Thyroid gland (tissue), 4 donors: ENCODE results near the gene CFAP221. TPM values are rescaled to one million over a fixed set of nuclear protein-coding genes. Genes with fewer than 3 reads are reported as not detected.
A peak's percentile ranks its signal among the peaks of the same experiment; 100 is the strongest.

Experiments
- DNase-seq, 2 donors: peaks; one replicate each; pipeline ENCODE4 v3.0.0-alpha.2; 2019
- H3K27ac ChIP-seq, 3 donors: fragments of 200-600 bp; sonication (generic); 1 replicate in 2 of 3; 2 replicates in 1 of 3; pipeline ENCODE4 v1.5.1; 2016 to 2019; ENCODE audit warnings: mild to moderate bottlenecking in 1 of 3, moderate library complexity in 1 of 3
- H3K27me3 ChIP-seq: fragments of 200-600 bp; sonication (generic); one replicate; pipeline ENCODE4 v1.5.1; 2019
- H3K36me3 ChIP-seq, 2 donors: fragments of 200-600 bp; sonication (generic); one replicate each; pipeline ENCODE4 v1.5.1; 2016 to 2019
- H3K4me1 ChIP-seq, 2 donors: fragments of 200-600 bp; sonication (generic); one replicate each; pipeline ENCODE4 v1.5.1; 2017 to 2019
- H3K4me3 ChIP-seq, 3 donors: fragments of 200-600 bp; sonication (generic); replicated peaks in 1 of 3; 1 replicate in 2 of 3; 2 replicates in 1 of 3; pipeline ENCODE4 v1.5.1; 2016; ENCODE audit warnings: mild to moderate bottlenecking in 1 of 3
- H3K9me3 ChIP-seq: fragments of 200-600 bp; sonication (generic); one replicate; pipeline ENCODE4 v1.5.1; 2017
- POLR2A ChIP-seq, 2 donors: fragments of 450-650 bp; IDR thresholded peaks; one replicate each; pipeline ENCODE4 v1.6.1; 2017; ENCODE audit warnings: antibody characterized with exemption in 2 of 2, mild to moderate bottlenecking in 2 of 2, moderate library complexity in 1 of 2
- WGBS, 2 donors: methylation state at CpG; one replicate each; pipeline ENCODE4 v1.1.5; 2017; 5-methylcytosine and 5-hydroxymethylcytosine counted together
- intact Hi-C: fragments of 100-400 bp; cut with DNase I; formaldehyde crosslinking; loops from one replicate; pipeline ENCODE4 v1.15.1; 2023
- total RNA-seq, 4 donors: library from RNA; depleted of rRNA; stranded (reverse); fragments of >200 nt; gene quantifications; one replicate each; pipeline ENCODE4 v1.2.3, GENCODE V29; 2016
- TF ChIP-seq, protein P1 (sequence below), 6 experiments: fragments of 200-600 bp in 3 of 6; fragments of 450-650 bp in 3 of 6; sonication (generic) in 3 of 6; IDR thresholded peaks; one replicate each; pipeline ENCODE4 v1.5.1; 2016 to 2019; ENCODE audit warnings: antibody characterized with exemption in 6 of 6, mild to moderate bottlenecking in 2 of 6, inconsistent platforms in 1 of 6, moderate library complexity in 1 of 6

Gene CFAP221
- total RNA-seq, 4 donors from 2014 or later: 1.6 to 13.1 (median 9.7) TPM

DNA sequence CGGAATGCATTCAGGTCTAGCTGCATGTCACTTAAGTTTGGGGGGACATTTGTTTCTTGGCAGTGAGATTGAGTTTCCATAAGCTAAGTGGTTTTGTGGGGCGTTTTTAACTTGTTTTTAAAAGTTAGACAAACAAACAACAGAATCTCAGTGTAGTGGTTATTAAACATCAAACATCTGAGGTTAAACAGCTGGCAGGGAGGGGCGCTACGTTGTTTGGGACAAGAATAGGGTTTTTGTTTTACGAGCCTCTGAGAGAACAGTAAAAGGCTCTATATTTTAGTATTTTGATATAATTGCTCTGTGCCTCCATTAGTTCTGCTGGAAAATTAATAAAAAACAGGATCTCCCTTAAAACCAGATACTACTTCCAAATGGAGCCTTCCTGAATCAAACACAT lies 93.1 kb downstream of the CFAP221 start:
- H3K27me3 ChIP-seq: no peaks in the 10 kb centered on the region
- no peak for DNase-seq
- H3K4me3 ChIP-seq: no peak overlapping the region
- no peaks in the 10 kb centered on the region for H3K9me3 ChIP-seq
- peaks cover 3 to 8% of the 10 kb centered on the region in 2 donors for H3K4me1 ChIP-seq
- no peaks in the 10 kb centered on the region for H3K36me3 ChIP-seq
- TF ChIP-seq, protein P1, sequence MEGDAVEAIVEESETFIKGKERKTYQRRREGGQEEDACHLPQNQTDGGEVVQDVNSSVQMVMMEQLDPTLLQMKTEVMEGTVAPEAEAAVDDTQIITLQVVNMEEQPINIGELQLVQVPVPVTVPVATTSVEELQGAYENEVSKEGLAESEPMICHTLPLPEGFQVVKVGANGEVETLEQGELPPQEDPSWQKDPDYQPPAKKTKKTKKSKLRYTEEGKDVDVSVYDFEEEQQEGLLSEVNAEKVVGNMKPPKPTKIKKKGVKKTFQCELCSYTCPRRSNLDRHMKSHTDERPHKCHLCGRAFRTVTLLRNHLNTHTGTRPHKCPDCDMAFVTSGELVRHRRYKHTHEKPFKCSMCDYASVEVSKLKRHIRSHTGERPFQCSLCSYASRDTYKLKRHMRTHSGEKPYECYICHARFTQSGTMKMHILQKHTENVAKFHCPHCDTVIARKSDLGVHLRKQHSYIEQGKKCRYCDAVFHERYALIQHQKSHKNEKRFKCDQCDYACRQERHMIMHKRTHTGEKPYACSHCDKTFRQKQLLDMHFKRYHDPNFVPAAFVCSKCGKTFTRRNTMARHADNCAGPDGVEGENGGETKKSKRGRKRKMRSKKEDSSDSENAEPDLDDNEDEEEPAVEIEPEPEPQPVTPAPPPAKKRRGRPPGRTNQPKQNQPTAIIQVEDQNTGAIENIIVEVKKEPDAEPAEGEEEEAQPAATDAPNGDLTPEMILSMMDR (IDR thresholded peaks at IDR 0.05): no peak
- TF ChIP-seq POLR2A (IDR thresholded peaks at IDR 0.05): no peak
- H3K27ac ChIP-seq: no peak overlapping the region
- intact Hi-C loops: no loop called here
- 59 to 63% methylated on average over 5 of the region's 5 CpGs for WGBS, 2 donors

DNA sequence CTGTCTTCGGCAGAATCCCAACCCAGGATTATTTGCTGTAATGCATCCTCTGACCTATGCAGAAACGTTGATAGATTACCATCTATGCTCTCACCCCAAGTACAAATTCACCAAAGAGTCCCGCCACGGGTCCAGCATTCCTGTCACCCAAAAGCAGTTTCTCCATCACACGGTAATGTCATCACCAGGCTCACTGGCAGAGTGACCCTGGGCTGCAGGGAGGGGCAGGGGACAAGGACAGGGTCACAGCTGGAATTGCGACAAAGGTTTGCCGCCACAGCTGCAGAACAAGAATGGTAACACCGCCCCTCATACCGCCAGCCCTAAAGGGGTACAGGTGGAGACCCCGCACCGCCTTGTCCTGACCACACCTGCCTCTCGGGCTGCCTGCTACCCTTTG lies 94.0 kb downstream of the CFAP221 start:
- WGBS, 2 donors: 81 to 84% methylated on average over 12 of the region's 12 CpGs

DNA sequence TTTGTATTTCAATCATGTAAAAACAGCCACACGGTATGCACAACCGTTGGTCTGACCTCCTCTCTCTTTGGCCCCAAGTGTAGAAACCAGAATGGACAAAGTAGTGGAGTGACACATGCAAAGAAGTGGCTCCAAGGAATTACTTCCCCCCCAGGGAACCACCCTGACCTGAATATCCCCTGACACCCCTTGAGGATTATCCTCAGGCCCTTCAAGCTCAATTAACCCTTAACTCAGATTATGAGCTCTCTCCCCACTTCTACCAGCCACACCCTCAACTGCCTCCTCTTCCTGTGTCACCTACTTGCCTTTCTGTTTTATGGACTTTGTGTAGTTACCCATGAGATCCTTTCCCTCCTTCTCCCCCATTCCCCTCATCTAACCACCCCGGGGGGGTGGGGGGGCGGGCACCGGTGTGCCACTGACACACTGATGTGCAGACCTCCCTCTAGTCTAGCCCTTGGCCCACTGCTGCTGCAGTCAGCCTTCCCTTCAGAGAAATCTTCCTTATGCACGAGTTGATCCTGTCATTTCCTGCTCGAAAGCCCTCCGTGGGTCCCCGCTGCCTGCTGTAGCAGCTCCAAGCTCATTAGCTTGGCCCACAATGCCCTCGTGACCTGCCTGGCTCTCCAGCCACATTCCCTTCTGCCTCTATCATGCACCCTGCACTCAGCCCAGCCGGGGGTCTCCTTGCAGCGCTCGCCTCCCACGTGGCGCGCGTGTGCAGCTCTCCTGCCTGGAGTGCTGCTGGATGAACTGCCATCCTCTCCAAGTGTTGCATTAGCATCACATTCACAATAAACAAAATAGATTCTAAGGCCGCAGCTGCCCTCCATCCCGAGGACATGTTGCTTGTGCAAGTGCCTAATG lies 94.7 kb downstream of the CFAP221 start:
- no peak for TF ChIP-seq POLR2A (IDR thresholded peaks at IDR 0.05)
- TF ChIP-seq, protein P1 (IDR thresholded peaks at IDR 0.05): no peak
- intact Hi-C loops: no loop called here
- WGBS, 2 donors: 45 to 48% methylated on average over 19 of the region's 19 CpGs
- no peaks in the 10 kb centered on the region for H3K27me3 ChIP-seq
- H3K4me3 ChIP-seq: no peak overlapping the region
- no peak overlapping the region for H3K27ac ChIP-seq
- no peaks in the 10 kb centered on the region for H3K9me3 ChIP-seq
- no peaks in the 10 kb centered on the region for H3K36me3 ChIP-seq
- no peak for DNase-seq
- H3K4me1 ChIP-seq: peaks cover 3 to 8% of the 10 kb centered on the region in 2 donors

More for the DNA sequence above, 94.0 kb downstream of the CFAP221 start:
- H3K36me3 ChIP-seq: no peaks in the 10 kb centered on the region
- no peak overlapping the region for H3K27ac ChIP-seq
- intact Hi-C loops: no loop called here
- TF ChIP-seq, protein P1 (IDR thresholded peaks at IDR 0.05): no peak
- TF ChIP-seq POLR2A (IDR thresholded peaks at IDR 0.05): no peak
- H3K27me3 ChIP-seq: no peaks in the 10 kb centered on the region
- DNase-seq: no peak
- no peaks in the 10 kb centered on the region for H3K9me3 ChIP-seq
- H3K4me3 ChIP-seq: no peak overlapping the region
- peaks cover 3 to 8% of the 10 kb centered on the region in 2 donors for H3K4me1 ChIP-seq

DNA sequence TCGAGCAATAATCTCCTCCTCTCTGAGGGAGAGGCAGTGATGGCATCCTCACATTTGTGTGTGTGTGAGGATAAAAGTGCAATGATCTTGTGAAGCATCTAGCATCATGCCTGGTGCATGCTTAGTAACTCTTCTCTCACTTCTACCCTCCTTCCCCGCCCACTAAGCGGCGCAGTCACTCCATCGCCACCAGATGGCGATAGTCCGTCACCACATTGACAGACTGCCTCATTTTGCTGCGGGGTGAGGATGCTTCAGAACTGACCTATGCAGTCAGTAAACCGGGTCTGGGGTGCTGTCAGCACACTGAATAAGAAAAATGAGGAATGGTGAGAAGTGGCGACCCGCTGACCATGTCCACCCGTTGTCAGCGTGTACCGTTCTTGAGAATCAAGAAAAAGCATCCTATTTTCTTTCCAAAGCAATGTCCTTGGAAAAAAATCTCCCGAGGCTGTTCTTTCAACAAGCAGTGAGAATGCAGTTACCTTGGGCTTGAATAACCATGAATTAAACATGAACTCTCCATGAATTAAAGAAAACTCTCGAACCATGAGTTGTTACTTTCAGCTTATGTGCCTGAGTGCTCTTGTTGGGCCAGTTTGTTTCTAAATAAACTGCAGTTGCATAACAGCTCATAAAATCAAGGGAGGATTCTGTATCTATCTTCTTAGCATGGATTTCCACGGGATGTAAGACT lies 97.5 kb downstream of the CFAP221 start:
- TF ChIP-seq POLR2A (IDR thresholded peaks at IDR 0.05): no peak
- TF ChIP-seq, protein P1 (IDR thresholded peaks at IDR 0.05): peak; percentile 64 to 96 (median 81)
- no peaks in the 10 kb centered on the region for H3K9me3 ChIP-seq
- no peak overlapping the region for H3K4me3 ChIP-seq
- H3K4me1 ChIP-seq: peaks cover 3 to 8% of the 10 kb centered on the region in 2 donors
- H3K27ac ChIP-seq: no peak overlapping the region
- 6 to 8% methylated on average over 17 of the region's 17 CpGs for WGBS, 2 donors
- intact Hi-C loops: no loop called here
- peak; percentile 70 to 78 for DNase-seq
- H3K27me3 ChIP-seq: no peaks in the 10 kb centered on the region
- H3K36me3 ChIP-seq: no peaks in the 10 kb centered on the region

DNA sequence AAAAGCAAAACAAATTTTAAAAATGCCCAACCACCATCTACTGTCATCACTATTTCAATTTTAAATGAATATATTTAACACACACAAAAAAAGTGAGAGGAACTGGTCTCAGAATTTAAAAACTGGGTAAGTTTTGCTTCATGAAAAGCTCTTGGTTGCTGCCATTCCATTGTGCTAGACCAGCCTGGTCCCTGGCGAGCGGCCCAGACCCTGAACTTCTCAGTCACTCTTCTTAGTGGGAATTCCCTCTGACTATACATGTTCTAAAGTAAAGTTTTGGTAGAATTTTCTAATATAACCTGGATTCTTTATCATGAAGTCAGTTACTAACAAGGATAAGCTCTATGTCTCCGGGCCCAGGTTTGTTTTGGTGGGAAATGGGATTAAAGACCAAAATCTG lies 99.9 kb downstream of the CFAP221 start:
- no peak overlapping the region for H3K27ac ChIP-seq
- DNase-seq: peak; percentile 33 to 41
- H3K27me3 ChIP-seq: no peaks in the 10 kb centered on the region
- H3K9me3 ChIP-seq: no peaks in the 10 kb centered on the region
- intact Hi-C loops: no loop called here
- 86 to 94% methylated on average over 3 of the region's 3 CpGs for whole genome bisulfite sequencing, 2 donors
- no peak overlapping the region for H3K4me3 ChIP-seq
- peaks cover 3 to 8% of the 10 kb centered on the region in 2 donors for H3K4me1 ChIP-seq
- no peaks in the 10 kb centered on the region for H3K36me3 ChIP-seq
- TF ChIP-seq, protein P1 (IDR thresholded peaks at IDR 0.05): no peak
- TF ChIP-seq POLR2A (IDR thresholded peaks at IDR 0.05): no peak
